GM12892 (cell line): ENCODE measurements around the gene ZMYND8.

Experiments
- POLR2A ChIP-seq: IDR thresholded peaks from 2 replicates; pipeline ENCODE4 v1.6.1; 2011; ENCODE audit warnings: low read depth, low read length, control low read depth
- POLR2AphosphoS5 ChIP-seq: IDR thresholded peaks from 2 replicates; pipeline ENCODE4 v1.6.1; 2011; ENCODE audit warnings: low read depth, low read length, control low read depth

GRCh38 chr20:47314647-47315338, 41.7 kb downstream of the ZMYND8 start:
- TF ChIP-seq POLR2AphosphoS5 (no peak), POLR2A (no peak)
